ENCODE data around the gene PTPRN2.
"Not testable (repeated sequence)": the region's sequence is repeated elsewhere in the genome, so short reads cannot be mapped to it uniquely, and the experiment has no call there.

The PTPRN2 gene

GRCh38 chr7:158534598-158534997 is 53.0 kb downstream of the PTPRN2 start:
- Mint-ChIP-seq H3K4me3 (no peak overlapping the region), H3K27ac (no peak overlapping the region), H3K9me3 (peaks cover 20% of the 10 kb centered on the region), H3K4me1 (peaks cover 5% of the 10 kb centered on the region), H3K27me3 (ENCODE audit: low read depth, poor library complexity) (peaks cover 14% of the 10 kb centered on the region), H3K36me3 (ENCODE audit: low read depth) (no peaks in the 10 kb centered on the region)
- TF ChIP-seq, protein P1, sequence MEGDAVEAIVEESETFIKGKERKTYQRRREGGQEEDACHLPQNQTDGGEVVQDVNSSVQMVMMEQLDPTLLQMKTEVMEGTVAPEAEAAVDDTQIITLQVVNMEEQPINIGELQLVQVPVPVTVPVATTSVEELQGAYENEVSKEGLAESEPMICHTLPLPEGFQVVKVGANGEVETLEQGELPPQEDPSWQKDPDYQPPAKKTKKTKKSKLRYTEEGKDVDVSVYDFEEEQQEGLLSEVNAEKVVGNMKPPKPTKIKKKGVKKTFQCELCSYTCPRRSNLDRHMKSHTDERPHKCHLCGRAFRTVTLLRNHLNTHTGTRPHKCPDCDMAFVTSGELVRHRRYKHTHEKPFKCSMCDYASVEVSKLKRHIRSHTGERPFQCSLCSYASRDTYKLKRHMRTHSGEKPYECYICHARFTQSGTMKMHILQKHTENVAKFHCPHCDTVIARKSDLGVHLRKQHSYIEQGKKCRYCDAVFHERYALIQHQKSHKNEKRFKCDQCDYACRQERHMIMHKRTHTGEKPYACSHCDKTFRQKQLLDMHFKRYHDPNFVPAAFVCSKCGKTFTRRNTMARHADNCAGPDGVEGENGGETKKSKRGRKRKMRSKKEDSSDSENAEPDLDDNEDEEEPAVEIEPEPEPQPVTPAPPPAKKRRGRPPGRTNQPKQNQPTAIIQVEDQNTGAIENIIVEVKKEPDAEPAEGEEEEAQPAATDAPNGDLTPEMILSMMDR (IDR thresholded peaks at IDR 0.05) = no peak
- DNase-seq = no peak

DNA sequence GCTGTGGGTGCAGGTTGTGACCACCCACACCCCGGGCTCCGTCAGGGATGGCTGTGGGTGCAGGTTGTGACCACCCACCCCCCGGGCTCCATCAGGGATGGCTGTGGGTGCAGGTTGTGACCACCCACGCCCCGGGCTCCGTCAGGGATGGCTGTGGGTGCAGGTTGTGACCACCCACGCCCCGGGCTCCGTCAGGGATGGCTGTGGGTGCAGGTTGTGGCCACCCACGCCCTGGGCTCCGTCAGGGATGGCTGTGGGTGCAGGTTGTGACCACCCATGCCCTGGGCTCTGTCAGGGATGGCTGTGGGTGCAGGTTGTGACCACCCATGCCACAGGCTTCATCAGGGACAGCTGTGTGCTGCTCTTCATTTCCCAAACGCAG is 53.5 kb downstream of the PTPRN2 start:
- not testable (repeated sequence) for H3K4me1 Mint-ChIP-seq; H3K27ac Mint-ChIP-seq; H3K4me3 Mint-ChIP-seq; DNase-seq; H3K36me3 Mint-ChIP-seq (ENCODE audit: low read depth)
- Mint-ChIP-seq H3K9me3 (peaks cover 20% of the 10 kb centered on the region), H3K27me3 (ENCODE audit: low read depth, poor library complexity) (peaks cover 15% of the 10 kb centered on the region)

DNA sequence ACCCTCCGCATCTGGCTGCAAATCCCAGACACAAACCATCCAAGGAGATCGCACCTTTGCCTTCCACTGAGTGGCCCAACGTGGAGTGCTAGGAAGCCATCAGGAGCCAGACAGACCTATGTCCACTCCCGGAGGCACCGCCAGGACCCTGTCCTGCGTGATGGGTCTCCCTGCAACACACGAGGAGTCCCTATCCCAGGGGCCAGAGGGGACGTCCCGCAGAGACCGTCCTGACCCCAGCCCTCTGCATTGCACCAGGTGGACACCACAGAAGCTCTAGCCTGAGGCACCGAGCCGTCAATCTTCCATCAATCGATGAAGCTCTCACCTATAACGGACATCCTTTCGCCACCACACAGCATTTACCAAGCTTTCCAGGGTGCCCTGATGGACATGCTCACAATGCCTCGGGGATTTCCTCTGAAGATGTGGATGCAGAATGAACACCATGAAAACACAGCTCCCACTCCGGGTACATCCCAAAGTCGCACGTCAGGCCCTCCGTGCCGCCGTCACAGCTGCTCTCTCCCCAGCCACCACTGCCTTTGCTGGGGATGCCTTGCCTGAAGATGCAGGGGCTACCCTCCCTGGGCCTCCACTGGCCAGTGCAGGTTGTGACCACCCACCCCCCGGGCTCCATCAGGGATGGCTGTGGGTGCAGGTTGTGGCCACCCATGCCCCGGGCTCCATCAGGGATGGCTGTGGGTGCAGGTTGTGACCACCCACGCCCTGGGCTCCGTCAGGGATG is 54.1 kb downstream of the PTPRN2 start:
- no peak overlapping the region for H3K4me3 Mint-ChIP-seq
- no peak overlapping the region for H3K27ac Mint-ChIP-seq
- H3K36me3 Mint-ChIP-seq (ENCODE audit: low read depth) = no peaks in the 10 kb centered on the region
- TF ChIP-seq, protein P1 (IDR thresholded peaks at IDR 0.05) = no peak
- no peak for DNase-seq
- H3K4me1 Mint-ChIP-seq = peaks cover 5% of the 10 kb centered on the region
- peaks cover 20% of the 10 kb centered on the region for H3K9me3 Mint-ChIP-seq
- peaks cover 16% of the 10 kb centered on the region for H3K27me3 Mint-ChIP-seq (ENCODE audit: low read depth, poor library complexity)

- H3K36me3 Mint-ChIP-seq (ENCODE audit: low read depth) = no peaks in the 10 kb centered on the region
- H3K4me1 Mint-ChIP-seq = peaks cover 5% of the 10 kb centered on the region
- no peak overlapping the region for H3K27ac Mint-ChIP-seq
- H3K27me3 Mint-ChIP-seq (ENCODE audit: low read depth, poor library complexity) = peaks cover 13% of the 10 kb centered on the region
- no peak overlapping the region for H3K4me3 Mint-ChIP-seq
- peaks cover 20% of the 10 kb centered on the region for H3K9me3 Mint-ChIP-seq
- DNase-seq = no peak
- TF ChIP-seq, protein P1 (IDR thresholded peaks at IDR 0.05) = no peak
Measured at GRCh38 chr7:158532093-158532627, 55.5 kb downstream of the PTPRN2 start.

GRCh38 chr7:158531661-158532060 is 56.0 kb downstream of the PTPRN2 start:
- H3K36me3 Mint-ChIP-seq (ENCODE audit: low read depth) = no peaks in the 10 kb centered on the region
- H3K27ac Mint-ChIP-seq = peak overlapping the region; percentile 57
- DNase-seq = no peak
- H3K4me1 Mint-ChIP-seq = peaks cover 5% of the 10 kb centered on the region
- no peak overlapping the region for H3K4me3 Mint-ChIP-seq
- H3K27me3 Mint-ChIP-seq (ENCODE audit: low read depth, poor library complexity) = peaks cover 13% of the 10 kb centered on the region
- H3K9me3 Mint-ChIP-seq = peaks cover 20% of the 10 kb centered on the region
- TF ChIP-seq, protein P1 (IDR thresholded peaks at IDR 0.05) = no peak

GRCh38 chr7:158530800-158531609 is 56.6 kb downstream of the PTPRN2 start:
- H3K27ac Mint-ChIP-seq = no peak overlapping the region
- TF ChIP-seq, protein P1 (IDR thresholded peaks at IDR 0.05) = no peak
- H3K9me3 Mint-ChIP-seq = peaks cover 20% of the 10 kb centered on the region
- peaks cover 13% of the 10 kb centered on the region for H3K27me3 Mint-ChIP-seq (ENCODE audit: low read depth, poor library complexity)
- H3K4me1 Mint-ChIP-seq = peaks cover 5% of the 10 kb centered on the region
- DNase-seq = no peak
- no peak overlapping the region for H3K4me3 Mint-ChIP-seq
- no peaks in the 10 kb centered on the region for H3K36me3 Mint-ChIP-seq (ENCODE audit: low read depth)

Measured in nephron progenitor cell (in vitro differentiated cells).